ENCODE results near the gene RNF128. TPM values are rescaled to one million over a fixed set of nuclear protein-coding genes. Genes with fewer than 3 reads are reported as not detected.

The RNF128 gene
- total RNA-seq = 1.1 and 1.5 TPM in 2 replicates

GRCh38 chrX:106726485-106727437 lies at the start of gene RNF128:
Gene RNF128, plus strand, starts transcription at chrX:106726701. Its CDS starts 213 bp downstream, at chrX:106726914.

GRCh38 chrX:106802388-106803275 lies 76.1 kb downstream of the RNF128 start, which contains the start of gene TBC1D8B:
Gene TBC1D8B, plus strand, starts transcription at chrX:106802673. Its CDS starts 181 bp downstream, at chrX:106802854.

Other genes with a start within 250 kb of the RNF128 start
- 0.92 and 1.1 TPM in 2 replicates for gene RADX, start 114.7 kb upstream of the RNF128 start, total RNA-seq
- 9.4 and 11.3 TPM in 2 replicates for gene TBC1D8B, start 76.0 kb downstream of the RNF128 start, total RNA-seq
- not detected in 2 replicates for gene RIPPLY1, start 176.6 kb downstream of the RNF128 start, total RNA-seq
- gene CLDN2, start 193.7 kb downstream of the RNF128 start, total RNA-seq = not detected in 2 replicates

Measured in aortic smooth muscle cell (primary cell).